Cardiac muscle cell (in vitro differentiated cells and primary cell): ENCODE results near the gene MPZL3. TPM values are rescaled to one million over a fixed set of nuclear protein-coding genes. Genes with fewer than 3 reads are reported as not detected.

Source experiments
- DNase-seq, 2 donors: peaks; one replicate each; pipeline versions ENCODE4 v3.0.0 to v3.0.0-alpha.2; 2010 to 2017; ENCODE audit warnings: low read depth in 1 of 2, low spot score in 1 of 2
- H3K27ac ChIP-seq: fragments of 200-600 bp; sonication (generic); 2 replicates; pipeline ENCODE4 v1.5.1; 2016
- H3K27me3 ChIP-seq: fragments of 200-600 bp; sonication (generic); 2 replicates; pipeline ENCODE4 v1.6.0; 2016; ENCODE audit warnings: control low read depth
- H3K36me3 ChIP-seq: fragments of 200-600 bp; sonication (generic); 2 replicates; pipeline ENCODE4 v1.5.1; 2016; ENCODE audit warnings: control low read depth
- H3K4me1 ChIP-seq: fragments of 200-600 bp; sonication (generic); 2 replicates; pipeline ENCODE4 v1.8.1; 2017; ENCODE audit warnings: low read depth, mild to moderate bottlenecking, mixed run types
- H3K4me3 ChIP-seq: fragments of 200-600 bp; sonication (generic); 2 replicates; pipeline ENCODE4 v1.5.1; 2016; ENCODE audit warnings: mild to moderate bottlenecking
- H3K9me3 ChIP-seq: fragments of 200-600 bp; sonication (generic); 2 replicates; pipeline ENCODE4 v1.5.1; 2017; ENCODE audit warnings: low read depth, mild to moderate bottlenecking, control low read depth
- CTCF ChIP-seq: IDR thresholded peaks from 2 replicates; pipeline ENCODE4 v1.5.1; 2012; ENCODE audit warnings: low read depth, mild to moderate bottlenecking, low read length
- polyA plus RNA-seq: library from polyadenylated mRNA; unstranded; fragments of >200 nt; fragmentation: Nextera tagmentation; extraction: Ambion mirVana; gene quantifications from 2 replicates; pipeline ENCODE4 v1.2.1, GENCODE V29; 2016
- total RNA-seq: library from RNA; depleted of rRNA; stranded (reverse); fragments of >200 nt; gene quantifications from 2 replicates; pipeline ENCODE4 v1.2.3, GENCODE V29; 2016

MPZL3 gene
- total and polyA plus RNA-seq, 2 experiments from 2014 or later, result 0.07 to 0.12 TPM

- no peak for DNase-seq
- no peak for TF ChIP-seq CTCF
Observed at GRCh38 chr11:118221419-118221818, 30.7 kb downstream of the MPZL3 start.

GRCh38 chr11:118219732-118220131 lies 32.4 kb downstream of the MPZL3 start:
- TF ChIP-seq CTCF, result no peak

More at GRCh38 chr11:118221419-118221818, 30.7 kb downstream of the MPZL3 start:
- peaks cover 5% of the 10 kb centered on the region for H3K4me1 ChIP-seq
- no peak overlapping the region for H3K27ac ChIP-seq
- H3K4me3 ChIP-seq, result no peak overlapping the region
- no peaks in the 10 kb centered on the region for H3K36me3 ChIP-seq
- peaks cover 27% of the 10 kb centered on the region for H3K27me3 ChIP-seq
- H3K9me3 ChIP-seq, result no peaks in the 10 kb centered on the region

GRCh38 chr11:118219244-118219643 lies 32.9 kb downstream of the MPZL3 start:
- peaks cover 12% of the 10 kb centered on the region for H3K27me3 ChIP-seq
- DNase-seq, result no peak
- peaks cover 5% of the 10 kb centered on the region for H3K4me1 ChIP-seq
- H3K4me3 ChIP-seq, result no peak overlapping the region
- H3K27ac ChIP-seq, result no peak overlapping the region
- TF ChIP-seq CTCF, result no peak
- H3K36me3 ChIP-seq, result no peaks in the 10 kb centered on the region
- H3K9me3 ChIP-seq, result no peaks in the 10 kb centered on the region

More at GRCh38 chr11:118219732-118220131, 32.4 kb downstream of the MPZL3 start:
- no peak for DNase-seq
- H3K36me3 ChIP-seq, result no peaks in the 10 kb centered on the region
- no peak overlapping the region for H3K27ac ChIP-seq
- peaks cover 16% of the 10 kb centered on the region for H3K27me3 ChIP-seq
- H3K4me1 ChIP-seq, result peaks cover 5% of the 10 kb centered on the region
- no peak overlapping the region for H3K4me3 ChIP-seq
- no peaks in the 10 kb centered on the region for H3K9me3 ChIP-seq

GRCh38 chr11:118217575-118217974 lies 34.6 kb downstream of the MPZL3 start:
- no peak for TF ChIP-seq CTCF
- Histone ChIP-seq H3K27ac (no peak overlapping the region), H3K27me3 (no peaks in the 10 kb centered on the region), H3K36me3 (no peaks in the 10 kb centered on the region), H3K4me3 (no peak overlapping the region), H3K4me1 (peaks cover 5% of the 10 kb centered on the region), H3K9me3 (no peaks in the 10 kb centered on the region)
- DNase-seq, result no peak

- no peak for DNase-seq
- Histone ChIP-seq H3K9me3 (no peaks in the 10 kb centered on the region), H3K36me3 (no peaks in the 10 kb centered on the region), H3K4me1 (peaks cover 5% of the 10 kb centered on the region), H3K4me3 (no peak overlapping the region), H3K27me3 (no peaks in the 10 kb centered on the region), H3K27ac (no peak overlapping the region)
- TF ChIP-seq CTCF, result no peak
Observed at GRCh38 chr11:118216621-118217481, 35.3 kb downstream of the MPZL3 start.
